ENCODE data around the gene PRKAG2.

The PRKAG2 gene

GRCh38 chr7:151686016-151686766 lies 190.7 kb downstream of the PRKAG2 start:
- DNase-seq, result no peak

DNA sequence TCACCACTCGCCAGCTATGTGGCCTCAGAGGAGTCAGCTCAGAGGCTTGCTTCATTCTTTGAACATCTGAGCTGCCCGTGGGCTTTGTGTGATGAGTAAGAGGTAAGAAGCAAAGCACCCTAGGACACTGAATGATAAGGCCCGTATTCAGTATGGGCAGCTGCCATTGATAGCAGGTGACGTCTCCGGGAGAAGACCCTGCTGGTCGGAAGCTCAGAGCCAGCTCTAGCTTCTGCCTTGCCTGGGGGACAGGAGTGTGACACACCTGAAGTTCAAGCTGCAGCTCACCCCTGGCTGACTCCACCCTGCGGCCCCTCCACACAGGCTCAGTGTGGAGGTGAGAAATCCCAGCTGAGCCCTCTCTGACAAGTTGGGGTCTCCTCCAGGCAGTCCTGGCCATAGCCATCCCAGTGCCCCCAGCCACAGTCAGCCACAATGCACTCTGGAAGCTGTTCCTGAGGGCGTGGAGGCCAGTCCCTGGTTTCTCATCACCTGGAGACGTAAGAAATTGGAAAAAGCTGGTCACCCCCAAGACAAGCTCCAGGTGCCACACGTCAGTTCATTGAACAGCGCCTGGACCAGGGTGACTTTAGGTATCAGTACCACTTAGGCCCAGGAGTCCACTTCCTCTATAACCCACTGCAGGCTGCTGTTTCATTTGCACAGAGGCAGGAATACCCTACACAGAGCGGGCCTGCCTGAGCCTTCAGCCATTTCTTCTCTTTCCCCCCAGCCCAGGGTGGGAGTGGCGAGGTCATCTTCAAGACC lies 192.3 kb downstream of the PRKAG2 start:
- DNase-seq, result no peak

GRCh38 chr7:151683615-151684407 lies 193.1 kb downstream of the PRKAG2 start:
- no peak for DNase-seq

DNA sequence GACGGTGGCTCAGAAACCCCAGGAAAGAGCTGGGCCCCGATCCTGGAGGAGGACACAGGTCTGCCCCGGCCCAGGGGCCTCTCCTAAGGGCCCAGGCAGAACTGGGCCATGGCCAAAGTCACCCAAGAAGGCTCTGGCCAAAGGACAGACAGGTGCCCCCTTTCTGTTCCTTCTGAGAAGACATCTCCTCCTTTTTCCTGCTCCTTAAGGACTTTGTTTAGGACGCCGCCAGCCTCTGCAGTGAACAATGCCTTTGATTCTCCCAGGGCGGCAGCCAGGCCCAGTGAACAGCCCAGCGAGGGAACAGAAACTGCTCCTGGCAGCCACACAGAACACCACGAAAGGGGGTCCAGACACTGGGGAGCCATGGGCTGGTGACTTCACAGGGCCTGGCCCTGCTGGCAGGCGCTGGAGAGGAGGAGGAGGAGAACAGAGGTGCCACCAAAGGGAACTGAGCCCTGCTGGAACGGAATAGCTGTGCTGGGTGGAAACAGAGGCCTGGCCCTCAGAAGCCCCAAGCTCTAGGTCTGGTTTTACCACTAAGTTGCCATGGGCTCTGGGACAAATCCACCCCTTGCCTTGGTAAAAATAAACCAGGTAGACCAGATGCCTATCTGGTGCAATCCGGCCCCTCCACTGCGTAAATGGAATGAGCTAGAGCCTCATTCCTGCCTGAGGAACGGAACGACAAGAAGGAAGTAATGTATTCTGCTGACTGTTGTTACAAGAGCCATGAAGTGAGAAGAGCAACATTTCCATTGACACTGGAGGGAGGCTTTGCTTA lies 193.9 kb downstream of the PRKAG2 start:
- DNase-seq, result no peak

DNA sequence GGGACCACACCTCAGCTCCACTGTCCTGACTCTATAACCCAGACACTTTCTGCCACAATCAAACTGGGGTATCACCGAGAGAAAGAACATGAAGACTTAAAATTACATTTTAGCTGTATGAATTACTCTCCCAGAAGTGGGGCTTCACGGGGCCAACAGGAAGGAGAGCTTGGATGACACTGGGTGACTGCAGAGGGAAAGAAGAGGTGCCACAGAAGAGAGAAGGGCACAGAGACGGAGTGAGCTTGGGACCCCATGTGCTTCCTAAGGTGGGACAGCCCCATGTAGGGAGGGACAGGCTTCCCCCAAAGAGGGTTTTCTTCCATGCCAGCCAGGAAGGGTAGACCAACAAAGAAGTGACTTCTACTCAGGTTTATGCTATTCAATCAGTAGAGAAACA lies 195.2 kb downstream of the PRKAG2 start:
- no peak for DNase-seq

GRCh38 chr7:151680810-151681209 lies 196.1 kb downstream of the PRKAG2 start:
- DNase-seq, result no peak

DNA sequence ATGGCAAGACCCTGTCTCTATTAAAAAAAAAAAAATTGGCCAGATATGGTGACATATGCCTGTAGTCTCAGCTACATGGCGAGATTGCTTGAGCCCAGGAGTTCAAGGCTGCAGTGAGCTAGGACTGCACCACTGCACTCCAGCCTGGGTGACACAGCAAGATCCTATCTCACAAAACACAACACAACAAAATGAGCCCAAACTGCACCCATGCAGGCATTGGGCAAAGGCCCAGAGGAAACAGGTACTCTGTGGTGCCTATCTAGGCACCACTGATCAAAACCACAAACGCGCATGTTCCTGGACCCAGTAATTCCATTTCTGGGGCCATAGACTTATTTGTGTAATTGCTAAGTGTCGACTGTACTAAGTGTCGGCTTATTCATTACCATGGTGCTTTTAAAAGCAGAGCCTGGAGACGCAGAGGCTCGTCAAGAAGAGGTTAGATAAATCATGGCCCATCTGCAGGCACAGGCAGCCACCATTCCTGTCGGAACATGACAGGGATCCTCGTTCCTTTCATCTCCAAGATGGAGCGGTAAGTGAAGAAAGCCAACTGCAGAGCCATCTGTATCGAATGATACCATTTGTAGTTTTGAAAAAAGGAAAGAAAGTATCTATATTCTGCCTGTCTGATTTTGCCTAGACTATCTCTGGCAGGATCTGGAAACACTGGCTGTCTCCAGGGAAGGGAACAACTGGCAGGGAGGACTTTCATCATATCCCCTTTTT lies 196.9 kb downstream of the PRKAG2 start:
- DNase-seq, result no peak

DNA sequence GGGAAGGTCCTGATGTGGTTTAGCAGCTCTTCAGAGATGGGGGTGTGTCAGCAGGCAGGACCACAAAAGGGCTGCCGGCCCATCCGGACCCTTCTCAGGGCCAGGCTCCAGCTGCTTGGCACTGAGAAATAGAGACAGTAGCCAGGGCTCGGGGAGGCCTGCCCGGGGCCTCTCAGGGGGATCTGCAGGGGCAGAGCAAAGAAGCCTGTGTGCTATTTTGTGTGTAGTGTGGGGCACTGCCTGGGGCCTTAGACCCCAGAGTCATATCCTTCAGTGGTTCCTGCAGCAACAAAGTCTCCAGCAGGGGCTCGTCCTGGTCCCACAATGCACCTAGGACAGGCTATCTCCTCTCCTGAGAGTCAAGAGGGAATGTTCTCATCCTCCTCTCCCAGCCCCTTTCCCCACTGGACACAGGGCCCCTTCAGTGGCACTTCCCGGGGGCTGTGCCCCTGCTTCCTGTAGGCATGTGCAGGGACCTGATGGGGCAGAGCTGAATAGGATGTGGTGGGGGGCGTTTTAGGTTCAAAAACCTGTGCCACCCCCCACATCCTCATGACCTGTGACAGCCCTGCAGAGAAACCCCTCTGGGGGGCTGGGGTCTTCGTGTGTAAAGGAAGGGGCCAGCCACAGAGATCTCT lies 197.7 kb downstream of the PRKAG2 start:
- no peak for DNase-seq

DNA sequence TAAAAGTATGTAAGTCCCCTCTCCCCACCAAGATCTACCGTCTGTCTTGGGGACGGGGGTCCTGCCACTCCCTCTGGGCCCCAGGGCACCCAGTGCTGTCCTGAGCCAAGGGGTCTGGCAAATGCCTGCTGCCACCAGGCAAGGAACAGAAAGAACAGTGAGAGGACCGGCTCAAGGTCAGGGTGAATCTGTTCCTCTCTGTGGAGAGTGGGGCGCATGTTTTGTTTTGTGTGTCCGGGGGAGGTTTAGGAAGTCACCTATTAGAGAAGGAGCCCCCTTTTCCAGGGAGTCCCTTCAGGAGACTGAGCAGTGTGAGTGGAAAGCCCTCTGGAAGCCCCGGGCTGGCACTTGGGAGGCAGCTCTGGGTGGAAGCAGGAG lies 198.7 kb downstream of the PRKAG2 start:
- no peak for DNase-seq

DNA sequence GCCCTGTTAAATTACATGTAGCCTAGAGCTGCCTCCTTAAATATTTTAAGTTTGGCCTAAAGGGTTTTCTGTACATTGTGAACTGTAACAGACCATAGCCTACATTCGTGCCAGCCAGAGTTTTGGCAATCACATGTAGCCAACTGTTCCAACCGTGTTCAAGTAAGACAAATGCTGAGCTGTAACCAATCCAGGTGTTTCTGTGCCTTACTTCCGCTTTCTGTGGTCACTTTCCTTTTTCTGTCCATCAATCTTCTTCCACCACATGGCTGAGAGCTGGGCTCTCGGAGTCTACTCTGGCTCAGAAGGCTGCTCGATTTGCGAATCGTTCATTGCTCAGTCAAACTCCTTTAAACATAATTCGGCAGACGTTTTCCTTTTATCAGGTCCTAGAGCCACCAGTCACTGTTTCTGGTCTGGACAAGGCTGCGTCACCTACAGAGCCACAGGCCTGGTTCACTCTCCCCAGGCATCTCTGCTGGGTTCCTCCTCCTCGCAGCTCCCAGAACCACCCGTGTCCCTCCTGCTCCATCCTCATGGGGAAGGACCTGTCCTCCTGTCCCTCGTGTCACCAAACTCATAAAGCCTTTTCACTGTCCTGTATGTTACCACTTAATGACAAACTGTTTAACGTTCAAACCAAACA lies 199.2 kb downstream of the PRKAG2 start:
- DNase-seq, result no peak

GRCh38 chr7:151676759-151677158 lies 200.2 kb downstream of the PRKAG2 start:
- DNase-seq, result no peak

GRCh38 chr7:151675196-151675920 lies 201.6 kb downstream of the PRKAG2 start:
- DNase-seq, result no peak

- no peak for DNase-seq
These were observed 202.6 kb downstream of the PRKAG2 start for GRCh38 chr7:151674161-151674920.

DNA sequence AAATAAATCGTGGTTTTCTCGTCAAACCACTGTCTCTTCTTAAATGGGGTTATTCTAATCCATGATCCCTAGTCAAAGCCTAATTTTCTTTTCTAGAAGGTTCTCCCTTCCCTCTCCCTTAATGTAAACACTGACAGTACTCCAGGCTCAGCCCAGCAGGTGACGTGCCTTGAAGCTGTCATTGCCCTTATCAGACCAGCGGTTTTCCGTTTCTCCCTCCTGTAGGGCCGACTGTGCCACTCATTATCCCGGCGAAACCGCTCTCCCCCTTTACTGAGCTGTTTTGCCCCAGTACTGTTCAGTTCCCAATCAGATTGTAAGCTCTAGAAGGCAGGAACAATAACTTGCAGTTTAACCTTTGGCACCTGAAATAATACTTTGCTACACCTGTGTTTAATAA lies 203.7 kb downstream of the PRKAG2 start:
- DNase-seq, result no peak

GRCh38 chr7:151672716-151673115 lies 204.2 kb downstream of the PRKAG2 start:
- no peak for DNase-seq

DNA sequence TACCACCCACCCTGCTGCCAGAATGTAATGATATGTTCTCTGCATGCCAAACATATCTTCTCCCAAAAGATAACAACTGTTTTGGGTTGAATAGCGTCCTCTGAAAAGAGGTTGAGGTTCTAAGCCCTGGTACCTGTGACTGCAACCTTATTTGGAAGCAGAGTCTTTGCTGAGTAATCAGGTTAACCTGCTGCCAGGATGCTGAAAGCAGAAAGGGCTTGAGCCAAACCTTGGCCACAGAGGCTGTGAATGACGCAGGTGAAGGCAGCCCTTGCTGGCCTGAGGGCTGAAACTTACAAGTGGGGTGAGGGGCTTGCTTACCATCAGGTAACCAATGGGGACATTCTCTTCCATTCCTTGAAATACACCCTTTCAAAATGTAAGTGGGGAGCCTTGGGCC lies 205.4 kb downstream of the PRKAG2 start:
- DNase-seq, result no peak

GRCh38 chr7:151669762-151670161 lies 207.2 kb downstream of the PRKAG2 start:
- DNase-seq, result no peak

GRCh38 chr7:151666886-151667285 lies 210.0 kb downstream of the PRKAG2 start:
- no peak for DNase-seq

DNA sequence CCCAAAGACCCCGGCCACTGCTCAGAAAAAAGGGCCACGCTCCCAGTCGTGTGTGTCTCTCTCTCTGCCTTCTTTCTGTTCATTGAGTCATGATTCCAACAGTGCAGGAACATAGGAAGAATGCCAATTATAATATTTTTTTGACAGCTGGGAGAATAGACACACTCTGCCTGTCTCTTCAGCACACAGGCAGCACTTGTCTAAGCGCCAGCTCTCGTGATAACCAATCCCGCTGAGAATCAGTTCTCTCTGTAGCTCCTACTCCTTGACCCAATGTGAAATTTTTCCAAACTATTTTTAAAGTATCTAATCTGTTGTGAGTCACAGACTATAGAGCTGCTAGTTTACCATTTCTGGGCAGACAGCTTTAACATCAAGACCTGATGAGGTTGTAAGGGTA lies 211.5 kb downstream of the PRKAG2 start:
- no peak for DNase-seq

DNA sequence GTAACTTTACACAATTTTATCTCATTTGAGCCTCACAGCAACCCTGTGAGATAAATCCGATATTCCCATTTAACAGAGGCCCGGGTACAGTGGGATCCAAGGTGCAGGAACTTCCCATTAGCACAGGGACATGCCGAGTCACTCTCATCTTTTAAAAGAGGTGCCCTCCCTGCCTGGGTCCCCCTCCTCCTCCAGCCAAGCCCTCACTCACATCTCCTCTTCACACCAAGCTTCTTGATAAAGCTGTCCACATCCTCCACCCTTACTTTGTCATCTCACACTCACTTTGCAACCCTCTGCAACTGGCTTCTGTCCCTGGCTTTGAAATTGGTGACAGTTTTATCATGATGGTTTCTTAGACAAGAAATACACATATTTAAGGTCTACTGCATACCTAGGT lies 212.6 kb downstream of the PRKAG2 start:
- DNase-seq, result no peak
